OCI-LY1 (cell line): ENCODE measurements around the gene NKAIN2.

Experiments used
- H2AFZ ChIP-seq: fragments of 200-600 bp; sonication (generic), shearing (Covaris generic); 2 replicates; pipeline ENCODE4 v1.6.0; 2014; ENCODE audit warnings: antibody characterized with exemption, mild to moderate bottlenecking, low read length
- H3F3A ChIP-seq: fragments of 200-600 bp; sonication (generic), shearing (Covaris generic); 2 replicates; pipeline ENCODE4 v1.6.0; 2014; ENCODE audit warnings: mild to moderate bottlenecking, antibody characterized with exemption, low read length, moderate library complexity; ENCODE audit not compliant: insufficient read depth
- H3K27ac ChIP-seq: fragments of 200-600 bp; sonication (generic); 2 replicates; pipeline ENCODE4 v1.5.1; 2014; ENCODE audit warnings: low read length, mixed run types, mild to moderate bottlenecking, low read depth; ENCODE audit not compliant: poor library complexity, severe bottlenecking
- H3K27me3 ChIP-seq: fragments of 200-600 bp; sonication (generic); 2 replicates; pipeline ENCODE4 v1.6.0; 2014; ENCODE audit warnings: antibody characterized with exemption, mild to moderate bottlenecking, low read length, moderate library complexity; ENCODE audit not compliant: insufficient read depth
- H3K36me3 ChIP-seq: fragments of 200-600 bp; sonication (generic); 2 replicates; pipeline ENCODE4 v1.6.1; 2014; ENCODE audit warnings: mild to moderate bottlenecking, antibody characterized with exemption, low read length, moderate library complexity, mixed read lengths; ENCODE audit not compliant: insufficient read depth
- H3K4me1 ChIP-seq: fragments of 200-600 bp; sonication (generic); 2 replicates; pipeline ENCODE4 v1.5.1; 2014; ENCODE audit warnings: mild to moderate bottlenecking, low read length, moderate library complexity; ENCODE audit not compliant: insufficient read depth, severe bottlenecking
- H3K4me2 ChIP-seq: fragments of 200-600 bp; sonication (generic), shearing (Covaris generic); 2 replicates; pipeline ENCODE4 v1.6.1; 2014; ENCODE audit warnings: low read length
- H3K4me3 ChIP-seq: fragments of 200-600 bp; sonication (generic); 2 replicates; pipeline ENCODE4 v1.5.1; 2014; ENCODE audit warnings: low read length, low read depth, mild to moderate bottlenecking, mixed read lengths; ENCODE audit not compliant: poor library complexity, severe bottlenecking
- H3K79me2 ChIP-seq: fragments of 200-600 bp; shearing (Covaris generic); 2 replicates; pipeline ENCODE4 v1.6.1; 2016; ENCODE audit warnings: mixed run types, low read length, mixed read lengths; ENCODE audit not compliant: insufficient read depth
- H3K9ac ChIP-seq: fragments of 200-600 bp; sonication (generic), shearing (Covaris generic); 2 replicates; pipeline ENCODE4 v1.6.1; 2014; ENCODE audit warnings: mild to moderate bottlenecking, low read length, mixed read lengths
- H3K9me2 ChIP-seq: fragments of 200-600 bp; sonication (generic), shearing (Covaris generic); 2 replicates; pipeline ENCODE4 v1.6.1; 2014; ENCODE audit warnings: low read depth, mild to moderate bottlenecking, low read length, mixed read lengths
- H3K9me3 ChIP-seq: fragments of 200-600 bp; shearing (Covaris generic); 2 replicates; pipeline ENCODE4 v1.6.1; 2014; ENCODE audit warnings: low read length, mixed read lengths
- H4K20me1 ChIP-seq: fragments of 200-600 bp; sonication (generic), shearing (Covaris generic); 2 replicates; pipeline ENCODE4 v1.6.0; 2016; ENCODE audit warnings: mild to moderate bottlenecking, low read length; ENCODE audit not compliant: insufficient read depth
- CTCF ChIP-seq: fragments of 200-600 bp; sonication (generic), shearing (Covaris generic); IDR thresholded peaks from 2 replicates; pipeline ENCODE4 v1.5.1; 2017; ENCODE audit warnings: mild to moderate bottlenecking, antibody characterized with exemption, low read length, moderate library complexity, mixed read lengths
- EZH2 ChIP-seq: fragments of 200-600 bp; sonication (generic), shearing (Covaris generic); IDR thresholded peaks from 2 replicates; pipeline ENCODE4 v1.8.0; 2017; ENCODE audit warnings: borderline replicate concordance, mixed run types, mild to moderate bottlenecking, antibody characterized with exemption, low read length, moderate library complexity, mixed read lengths

Gene NKAIN2

DNA sequence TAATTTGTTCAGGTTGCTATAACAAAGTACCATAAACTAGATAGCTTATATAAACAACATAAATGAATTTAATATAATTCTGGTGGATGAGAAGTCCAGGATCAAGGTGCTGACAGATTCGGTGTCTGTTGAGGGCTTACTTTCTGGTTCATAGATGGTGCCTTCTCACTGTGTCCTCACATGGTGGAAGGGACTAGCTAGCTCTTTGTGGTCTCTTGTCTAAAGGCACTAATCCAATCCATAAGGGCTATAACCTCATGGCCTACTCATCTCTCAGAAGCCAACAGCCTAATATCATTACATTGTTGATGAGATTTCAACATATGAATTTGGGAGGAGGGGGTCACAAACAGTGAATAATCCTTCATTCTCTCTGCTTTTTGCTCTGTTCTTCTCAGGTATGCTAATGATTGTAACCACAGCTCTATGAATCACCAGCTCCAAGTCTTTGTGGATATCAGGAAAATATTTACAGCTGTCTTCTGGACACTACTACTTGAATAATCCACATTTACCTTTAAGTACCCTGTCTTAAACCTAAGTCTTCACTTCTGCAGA lies 122.3 kb downstream of the NKAIN2 start:
- Histone ChIP-seq H3K4me1 (no peaks in the 10 kb centered on the region), H3K4me3 (no peak overlapping the region), H3K27me3 (no peaks in the 10 kb centered on the region), H3K4me2 (no peak overlapping the region), H3K27ac (no peak overlapping the region), H3K79me2 (no peaks in the 10 kb centered on the region), H2AFZ (no peak overlapping the region), H3K36me3 (no peaks in the 10 kb centered on the region), H3K9me2 (no peaks in the 10 kb centered on the region), H4K20me1 (no peaks in the 10 kb centered on the region), H3F3A (no peaks in the 10 kb centered on the region), H3K9ac (no peak overlapping the region), H3K9me3 (no peaks in the 10 kb centered on the region)
- no peak for TF ChIP-seq EZH2
- no peak for TF ChIP-seq CTCF

GRCh38 chr6:123928529-123928928 lies 124.9 kb downstream of the NKAIN2 start:
- TF ChIP-seq CTCF (no peak), EZH2 (no peak)
- Histone ChIP-seq H4K20me1 (no peaks in the 10 kb centered on the region), H3K4me3 (no peak overlapping the region), H3K79me2 (no peaks in the 10 kb centered on the region), H3K27ac (no peak overlapping the region), H3K9ac (no peak overlapping the region), H3K9me3 (no peaks in the 10 kb centered on the region), H3K4me1 (no peaks in the 10 kb centered on the region), H3K9me2 (no peaks in the 10 kb centered on the region), H3K36me3 (no peaks in the 10 kb centered on the region), H3K4me2 (no peak overlapping the region), H2AFZ (no peak overlapping the region), H3F3A (no peaks in the 10 kb centered on the region), H3K27me3 (no peaks in the 10 kb centered on the region)

- no peak overlapping the region for H2AFZ ChIP-seq
- H3F3A ChIP-seq = no peaks in the 10 kb centered on the region
- H3K4me3 ChIP-seq = no peak overlapping the region
- H4K20me1 ChIP-seq = no peaks in the 10 kb centered on the region
- no peak for TF ChIP-seq CTCF
- no peak for TF ChIP-seq EZH2
- H3K36me3 ChIP-seq = no peaks in the 10 kb centered on the region
- no peak overlapping the region for H3K27ac ChIP-seq
- H3K9me2 ChIP-seq = no peaks in the 10 kb centered on the region
- H3K4me1 ChIP-seq = no peaks in the 10 kb centered on the region
- no peaks in the 10 kb centered on the region for H3K27me3 ChIP-seq
- no peak overlapping the region for H3K4me2 ChIP-seq
- H3K9ac ChIP-seq = no peak overlapping the region
- no peaks in the 10 kb centered on the region for H3K79me2 ChIP-seq
- no peaks in the 10 kb centered on the region for H3K9me3 ChIP-seq
Observed at GRCh38 chr6:123931928-123932327, 128.3 kb downstream of the NKAIN2 start.
